ENCODE measurements around the gene CEP78.

DNA sequence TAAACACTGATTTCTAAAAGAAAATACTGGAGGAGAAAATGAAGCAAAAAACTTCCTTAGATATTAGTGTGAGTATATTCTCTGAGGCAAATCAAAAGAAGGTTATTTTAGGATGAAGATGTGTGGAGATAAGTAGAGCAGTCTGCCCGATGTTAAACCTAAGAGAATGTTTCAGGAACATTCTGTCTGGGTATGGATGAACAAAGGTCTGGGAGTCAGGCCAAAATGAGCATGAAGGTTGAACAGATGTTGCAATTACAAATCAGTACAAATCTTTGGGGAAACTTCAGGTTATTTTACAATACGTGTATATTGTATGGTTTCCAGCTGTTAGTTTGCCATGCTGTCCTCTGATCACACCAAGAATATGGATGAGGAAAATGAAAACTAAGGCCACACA lies 14.4 kb upstream of the CEP78 start:
- TF ChIP-seq POLR2A (IDR thresholded peaks at IDR 0.05; ENCODE audit: low read depth, low read length) (no peak), POLR2AphosphoS5 (IDR thresholded peaks at IDR 0.05; ENCODE audit: low read depth, low read length) (no peak), SPI1 (IDR thresholded peaks at IDR 0.05; ENCODE audit: low read depth, low read length) (no peak), TAF1 (IDR thresholded peaks at IDR 0.05; ENCODE audit: low read depth, low read length) (no peak)
